Neural crest cell (in vitro differentiated cells): ENCODE measurements around the gene MBTPS1. TPM values are rescaled to one million over a fixed set of nuclear protein-coding genes. Genes with fewer than 3 reads are reported as not detected.

Experiments
- DNase-seq: peaks from one replicate; pipeline ENCODE4 v3.0.0; 2021; ENCODE audit warnings: low read depth, mixed read lengths, low spot score
- H3K27ac Mint-ChIP-seq: one replicate; pipeline ENCODE4 v1.8.0; 2021; ENCODE audit warnings: mild to moderate bottlenecking, mixed read lengths; ENCODE audit not compliant: unreplicated experiment
- H3K27me3 Mint-ChIP-seq: 2 replicates; pipeline ENCODE4 v1.8.0; 2021; ENCODE audit warnings: low read depth, mild to moderate bottlenecking, mixed read lengths
- H3K36me3 Mint-ChIP-seq: 2 replicates; pipeline ENCODE4 v1.8.0; 2021; ENCODE audit warnings: low read depth, mild to moderate bottlenecking, mixed read lengths
- H3K4me1 Mint-ChIP-seq: 2 replicates; pipeline ENCODE4 v1.8.0; 2021; ENCODE audit warnings: mixed read lengths
- H3K4me3 Mint-ChIP-seq: one replicate; pipeline ENCODE4 v1.8.0; 2021; ENCODE audit warnings: mild to moderate bottlenecking, mixed read lengths
- H3K9me3 Mint-ChIP-seq: 2 replicates; pipeline ENCODE4 v1.8.0; 2021; ENCODE audit warnings: mixed read lengths
- total RNA-seq: library from RNA; stranded (reverse); gene quantifications from 2 replicates; pipeline ENCODE4 v1.2.1, GENCODE V29; 2021
- TF ChIP-seq, protein P1 (sequence below): fragments of 200-600 bp; sonication (generic); conservative IDR thresholded peaks from 2 replicates; pipeline ENCODE4 v1.5.0; 2021; ENCODE audit warnings: antibody characterized with exemption, mild to moderate bottlenecking

MBTPS1 gene
- total RNA-seq, 1 donor from 2014 or later, result 59.0 TPM

DNA sequence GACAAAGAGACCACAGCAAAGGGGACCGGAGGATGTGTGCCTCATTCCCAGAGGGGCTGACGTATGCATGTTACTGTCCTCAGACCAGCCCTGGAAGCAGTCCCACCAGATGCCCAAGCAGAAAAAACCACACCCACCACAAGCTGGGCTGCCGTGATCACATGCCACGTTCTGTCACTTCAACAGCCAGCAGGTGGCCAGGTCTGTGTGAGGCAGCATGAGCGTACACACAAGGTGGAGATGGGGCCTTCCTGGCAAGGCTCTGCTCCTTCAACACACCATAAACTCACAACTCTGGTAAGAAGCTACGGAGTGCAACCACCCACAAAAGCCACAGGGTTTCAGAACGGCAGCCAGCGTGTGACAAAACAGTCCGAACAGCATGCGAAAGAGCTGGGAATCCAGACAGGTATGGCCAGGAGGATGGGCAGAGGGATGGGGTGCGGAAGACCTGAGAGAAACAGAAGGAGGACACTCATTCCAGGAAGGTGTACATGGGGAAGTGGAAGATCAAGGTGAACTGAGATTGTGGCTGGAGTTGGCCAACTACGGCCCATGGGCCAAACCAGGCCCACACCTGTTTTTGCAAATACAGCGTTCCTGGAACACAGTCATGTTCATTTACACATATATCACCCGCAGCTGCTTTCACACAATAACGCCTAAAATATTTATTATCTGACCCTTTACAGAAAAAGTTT is 27.9 kb downstream of the MBTPS1 start:
- Mint-ChIP-seq H3K27me3 (no peaks in the 10 kb centered on the region), H3K4me3 (no peak overlapping the region), H3K36me3 (peaks cover 7% of the 10 kb centered on the region), H3K4me1 (no peaks in the 10 kb centered on the region), H3K27ac (no peak overlapping the region), H3K9me3 (no peaks in the 10 kb centered on the region)
- TF ChIP-seq, protein P1, sequence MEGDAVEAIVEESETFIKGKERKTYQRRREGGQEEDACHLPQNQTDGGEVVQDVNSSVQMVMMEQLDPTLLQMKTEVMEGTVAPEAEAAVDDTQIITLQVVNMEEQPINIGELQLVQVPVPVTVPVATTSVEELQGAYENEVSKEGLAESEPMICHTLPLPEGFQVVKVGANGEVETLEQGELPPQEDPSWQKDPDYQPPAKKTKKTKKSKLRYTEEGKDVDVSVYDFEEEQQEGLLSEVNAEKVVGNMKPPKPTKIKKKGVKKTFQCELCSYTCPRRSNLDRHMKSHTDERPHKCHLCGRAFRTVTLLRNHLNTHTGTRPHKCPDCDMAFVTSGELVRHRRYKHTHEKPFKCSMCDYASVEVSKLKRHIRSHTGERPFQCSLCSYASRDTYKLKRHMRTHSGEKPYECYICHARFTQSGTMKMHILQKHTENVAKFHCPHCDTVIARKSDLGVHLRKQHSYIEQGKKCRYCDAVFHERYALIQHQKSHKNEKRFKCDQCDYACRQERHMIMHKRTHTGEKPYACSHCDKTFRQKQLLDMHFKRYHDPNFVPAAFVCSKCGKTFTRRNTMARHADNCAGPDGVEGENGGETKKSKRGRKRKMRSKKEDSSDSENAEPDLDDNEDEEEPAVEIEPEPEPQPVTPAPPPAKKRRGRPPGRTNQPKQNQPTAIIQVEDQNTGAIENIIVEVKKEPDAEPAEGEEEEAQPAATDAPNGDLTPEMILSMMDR, result no peak
- no peak for DNase-seq

DNA sequence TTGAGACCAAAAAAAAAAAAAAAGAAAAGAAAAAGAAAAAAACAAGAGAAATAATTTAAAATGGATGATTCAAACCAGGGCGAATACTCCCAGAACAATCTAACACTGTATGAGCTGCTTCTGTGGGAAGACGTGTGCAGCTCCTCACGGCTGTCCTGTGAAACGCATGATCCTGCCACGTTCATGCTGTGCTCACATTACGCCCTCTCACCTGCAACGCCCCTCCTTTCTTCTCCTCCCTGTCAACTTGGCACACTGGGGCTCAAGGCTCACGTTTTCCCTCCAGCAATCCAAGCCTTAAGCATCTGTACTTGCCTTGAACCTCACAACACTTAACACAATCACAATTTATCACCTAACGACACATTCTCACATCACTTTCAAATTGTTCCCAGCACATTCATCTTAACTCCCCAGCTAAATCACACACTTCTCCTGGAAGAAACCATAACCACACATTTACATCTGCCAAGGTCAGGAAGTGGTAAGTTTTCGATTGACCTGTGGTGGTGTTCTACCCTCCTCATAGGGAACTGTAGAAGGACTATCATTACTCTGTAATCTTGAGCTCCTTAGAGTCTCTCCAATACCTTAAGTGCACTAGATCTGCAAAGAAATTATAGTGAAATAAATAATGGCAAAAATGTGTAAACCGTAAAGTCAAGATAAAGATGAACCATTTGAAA is 29.1 kb downstream of the MBTPS1 start:
- TF ChIP-seq, protein P1, result no peak
- no peaks in the 10 kb centered on the region for H3K27me3 Mint-ChIP-seq
- DNase-seq, result no peak
- no peaks in the 10 kb centered on the region for H3K4me1 Mint-ChIP-seq
- H3K9me3 Mint-ChIP-seq, result no peaks in the 10 kb centered on the region
- H3K27ac Mint-ChIP-seq, result peak overlapping the region; percentile 54
- H3K36me3 Mint-ChIP-seq, result peaks cover 3% of the 10 kb centered on the region
- no peak overlapping the region for H3K4me3 Mint-ChIP-seq

DNA sequence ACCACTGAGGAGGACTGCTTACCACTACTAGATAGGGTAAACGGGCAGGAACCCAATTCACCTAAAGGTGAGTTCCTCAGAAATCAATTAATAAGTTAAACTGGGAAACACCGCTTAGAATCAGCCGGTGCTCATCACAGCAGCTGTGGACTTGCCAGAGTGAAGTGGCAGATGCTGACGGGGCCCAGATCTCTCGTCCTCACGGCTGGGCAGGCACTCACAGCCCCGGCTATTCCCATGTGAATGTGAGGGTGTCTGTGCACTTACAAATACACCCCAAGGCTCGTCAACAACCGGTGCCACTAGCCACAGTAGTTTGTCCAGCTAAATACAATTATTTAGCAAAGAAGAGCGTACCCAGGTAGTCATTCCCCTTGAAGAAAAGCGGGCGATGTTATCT is 29.7 kb downstream of the MBTPS1 start:
- H3K36me3 Mint-ChIP-seq, result peaks cover 3% of the 10 kb centered on the region
- no peak overlapping the region for H3K4me3 Mint-ChIP-seq
- TF ChIP-seq, protein P1, result no peak
- no peaks in the 10 kb centered on the region for H3K9me3 Mint-ChIP-seq
- no peaks in the 10 kb centered on the region for H3K4me1 Mint-ChIP-seq
- H3K27ac Mint-ChIP-seq, result no peak overlapping the region
- DNase-seq, result no peak
- H3K27me3 Mint-ChIP-seq, result no peaks in the 10 kb centered on the region

DNA sequence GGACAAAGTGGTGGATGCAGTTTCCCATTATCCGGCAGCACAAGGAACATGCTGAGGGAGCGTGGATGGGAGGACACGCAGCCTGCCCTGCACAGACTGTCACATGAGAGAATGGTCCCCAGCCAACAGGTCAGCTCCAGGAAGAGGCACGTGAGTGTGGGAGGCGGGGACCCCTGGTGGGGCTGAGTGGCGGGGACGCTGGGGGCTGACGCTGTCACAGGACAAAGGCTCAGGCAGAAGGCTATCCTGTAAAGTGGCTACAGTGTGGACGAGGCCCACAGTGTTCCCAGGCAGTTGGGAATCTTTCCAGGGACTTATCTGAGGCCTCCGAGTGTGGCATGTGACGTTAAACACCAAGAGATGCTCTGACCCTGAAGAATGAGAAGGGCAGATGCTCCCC is 30.4 kb downstream of the MBTPS1 start:
- peaks cover 3% of the 10 kb centered on the region for H3K36me3 Mint-ChIP-seq
- TF ChIP-seq, protein P1, result no peak

DNA sequence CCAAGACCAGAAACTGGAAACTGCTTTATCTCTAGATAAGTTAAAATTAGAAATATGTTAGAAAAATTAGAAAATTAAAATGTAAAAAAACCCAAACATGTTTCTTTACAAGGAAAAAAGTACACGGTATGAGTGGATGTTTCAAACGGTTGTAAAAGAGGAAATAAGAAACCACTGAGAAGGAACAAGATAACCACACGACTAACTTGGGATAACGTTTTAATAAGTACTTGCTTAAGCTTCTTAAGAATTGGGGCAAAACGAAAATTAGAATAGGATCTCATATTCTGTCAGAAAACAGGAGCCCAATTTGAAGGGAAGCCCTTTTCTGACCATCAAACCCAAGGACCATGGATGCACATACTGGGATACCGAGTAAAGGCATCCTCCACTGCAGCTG is 31.0 kb downstream of the MBTPS1 start:
- Mint-ChIP-seq H3K27ac (no peak overlapping the region), H3K4me1 (no peaks in the 10 kb centered on the region), H3K27me3 (no peaks in the 10 kb centered on the region), H3K36me3 (peaks cover 8% of the 10 kb centered on the region), H3K9me3 (no peaks in the 10 kb centered on the region), H3K4me3 (no peak overlapping the region)
- TF ChIP-seq, protein P1, result no peak
- no peak for DNase-seq

More for the DNA sequence above, 30.4 kb downstream of the MBTPS1 start:
- Mint-ChIP-seq H3K27me3 (no peaks in the 10 kb centered on the region), H3K4me1 (no peaks in the 10 kb centered on the region), H3K27ac (peak overlapping the region; percentile 89), H3K9me3 (no peaks in the 10 kb centered on the region), H3K4me3 (no peak overlapping the region)
- DNase-seq, result no peak
